Fibroblast of skin of left quadriceps (primary cell): ENCODE data around the gene PNPLA7.
"Not testable (repeated sequence)": the region's sequence is repeated elsewhere in the genome, so short reads cannot be mapped to it uniquely, and the experiment has no call there.

Experiments used
- DNase-seq, 2 experiments: peaks; one replicate each; pipeline ENCODE4 v3.0.0-alpha.2; 2013; ENCODE audit warnings: low read depth in 2 of 2

PNPLA7 gene

GRCh38 chr9:137480686-137481683 is 69.2 kb downstream of the PNPLA7 start:
- DNase-seq: no peak

- no peak for DNase-seq
These were observed 70.1 kb downstream of the PNPLA7 start for GRCh38 chr9:137479892-137480685.

- DNase-seq: no peak
These were observed 71.0 kb downstream of the PNPLA7 start for GRCh38 chr9:137478962-137479861.

- DNase-seq: no peak
These were observed 71.6 kb downstream of the PNPLA7 start for GRCh38 chr9:137478613-137478961.

GRCh38 chr9:137477778-137478612 is 72.2 kb downstream of the PNPLA7 start:
- DNase-seq: no peak

GRCh38 chr9:137476856-137477255 is 73.3 kb downstream of the PNPLA7 start:
- no peak for DNase-seq

GRCh38 chr9:137475666-137476065 is 74.5 kb downstream of the PNPLA7 start:
- DNase-seq: no peak

- no peak for DNase-seq
These were observed 75.9 kb downstream of the PNPLA7 start for GRCh38 chr9:137474271-137474670.

GRCh38 chr9:137470785-137471184 is 79.4 kb downstream of the PNPLA7 start:
- DNase-seq: no peak

- DNase-seq: no peak
These were observed 82.3 kb downstream of the PNPLA7 start for GRCh38 chr9:137467896-137468295.

GRCh38 chr9:137467161-137467581 is 83.0 kb downstream of the PNPLA7 start:
- no peak for DNase-seq

- DNase-seq: not testable (repeated sequence)
These were observed 83.7 kb downstream of the PNPLA7 start for GRCh38 chr9:137466389-137467085.

- no peak for DNase-seq
These were observed 84.3 kb downstream of the PNPLA7 start for GRCh38 chr9:137465720-137466388.

- no peak for DNase-seq
These were observed 85.0 kb downstream of the PNPLA7 start for GRCh38 chr9:137465000-137465719.

GRCh38 chr9:137464291-137464999 is 85.8 kb downstream of the PNPLA7 start:
- no peak for DNase-seq

- DNase-seq: no peak
These were observed 86.3 kb downstream of the PNPLA7 start for GRCh38 chr9:137463931-137464290.

- no peak for DNase-seq
These were observed 86.9 kb downstream of the PNPLA7 start for GRCh38 chr9:137462986-137463930.
